ENCODE measurements around the gene SUB1.

Gene SUB1

GRCh38 chr5:32581010-32581785 lies 4.2 kb upstream of the SUB1 start:
- H3K4me3 ChIP-seq (ENCODE audit: control insufficient read depth, low read depth, low read length), result no peak overlapping the region
- no peak for DNase-seq (ENCODE audit: low read depth)
- TF ChIP-seq, protein P1, sequence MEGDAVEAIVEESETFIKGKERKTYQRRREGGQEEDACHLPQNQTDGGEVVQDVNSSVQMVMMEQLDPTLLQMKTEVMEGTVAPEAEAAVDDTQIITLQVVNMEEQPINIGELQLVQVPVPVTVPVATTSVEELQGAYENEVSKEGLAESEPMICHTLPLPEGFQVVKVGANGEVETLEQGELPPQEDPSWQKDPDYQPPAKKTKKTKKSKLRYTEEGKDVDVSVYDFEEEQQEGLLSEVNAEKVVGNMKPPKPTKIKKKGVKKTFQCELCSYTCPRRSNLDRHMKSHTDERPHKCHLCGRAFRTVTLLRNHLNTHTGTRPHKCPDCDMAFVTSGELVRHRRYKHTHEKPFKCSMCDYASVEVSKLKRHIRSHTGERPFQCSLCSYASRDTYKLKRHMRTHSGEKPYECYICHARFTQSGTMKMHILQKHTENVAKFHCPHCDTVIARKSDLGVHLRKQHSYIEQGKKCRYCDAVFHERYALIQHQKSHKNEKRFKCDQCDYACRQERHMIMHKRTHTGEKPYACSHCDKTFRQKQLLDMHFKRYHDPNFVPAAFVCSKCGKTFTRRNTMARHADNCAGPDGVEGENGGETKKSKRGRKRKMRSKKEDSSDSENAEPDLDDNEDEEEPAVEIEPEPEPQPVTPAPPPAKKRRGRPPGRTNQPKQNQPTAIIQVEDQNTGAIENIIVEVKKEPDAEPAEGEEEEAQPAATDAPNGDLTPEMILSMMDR (conservative IDR thresholded peaks at IDR 0.05; ENCODE audit: control insufficient read depth, insufficient read depth, low read depth, low read length), result no peak

DNA sequence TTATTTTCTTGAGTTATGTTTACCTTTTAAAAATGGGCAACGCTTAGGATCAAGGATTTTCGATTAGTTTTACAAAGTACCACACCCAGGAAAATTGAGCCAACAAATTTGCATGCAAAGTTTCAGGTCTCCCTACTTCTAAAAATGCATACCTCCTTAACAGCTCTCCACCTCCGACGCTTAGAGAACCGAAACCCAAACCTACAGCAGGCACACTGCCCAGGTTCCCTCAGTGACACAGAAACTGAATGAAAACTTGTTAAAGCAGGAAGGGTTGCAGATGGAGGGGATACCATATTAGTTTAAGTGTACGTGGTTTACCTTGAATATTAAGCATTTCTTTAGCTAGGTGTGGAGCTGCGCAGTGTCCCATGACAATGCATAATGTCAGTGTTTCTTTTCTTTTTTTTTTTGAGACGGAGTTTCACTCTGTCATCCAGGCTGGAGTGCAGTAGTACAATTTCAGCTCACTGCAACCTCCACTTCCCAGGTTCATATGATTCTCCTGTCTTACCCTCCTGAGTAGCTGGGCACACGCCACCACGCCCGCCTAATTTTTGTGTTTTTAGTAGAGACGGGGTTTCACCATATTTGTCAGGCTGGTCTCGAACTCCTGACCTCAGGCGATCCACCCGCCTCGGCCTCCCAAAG lies 1.6 kb upstream of the SUB1 start:
- DNase-seq (ENCODE audit: low read depth), result no peak
- TF ChIP-seq, protein P1 (conservative IDR thresholded peaks at IDR 0.05; ENCODE audit: control insufficient read depth, insufficient read depth, low read depth, low read length), result no peak
- no peak overlapping the region for H3K4me3 ChIP-seq (ENCODE audit: control insufficient read depth, low read depth, low read length)

DNA sequence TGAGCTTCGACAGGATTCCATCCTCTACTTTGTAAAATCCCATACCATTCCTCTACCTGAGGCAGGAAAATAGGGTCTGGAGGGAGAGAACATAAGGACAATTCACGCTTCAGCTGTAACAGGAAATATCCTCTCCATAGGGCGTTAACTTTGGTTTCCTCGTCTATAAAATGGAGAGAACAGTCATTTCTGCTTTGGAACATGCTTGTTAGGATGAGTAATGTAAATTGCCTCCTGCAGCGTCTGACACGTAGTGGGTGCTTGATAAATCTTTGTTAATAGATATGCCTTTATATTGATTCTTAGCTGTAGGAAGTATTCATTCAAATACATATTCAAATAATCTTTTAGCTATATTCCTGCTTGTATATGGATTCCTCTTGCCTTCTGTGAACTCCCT lies 711 bp upstream of the SUB1 start:
- no peak overlapping the region for H3K4me3 ChIP-seq (ENCODE audit: control insufficient read depth, low read depth, low read length)
- DNase-seq (ENCODE audit: low read depth), result no peak
- TF ChIP-seq, protein P1 (conservative IDR thresholded peaks at IDR 0.05; ENCODE audit: control insufficient read depth, insufficient read depth, low read depth, low read length), result no peak

DNA sequence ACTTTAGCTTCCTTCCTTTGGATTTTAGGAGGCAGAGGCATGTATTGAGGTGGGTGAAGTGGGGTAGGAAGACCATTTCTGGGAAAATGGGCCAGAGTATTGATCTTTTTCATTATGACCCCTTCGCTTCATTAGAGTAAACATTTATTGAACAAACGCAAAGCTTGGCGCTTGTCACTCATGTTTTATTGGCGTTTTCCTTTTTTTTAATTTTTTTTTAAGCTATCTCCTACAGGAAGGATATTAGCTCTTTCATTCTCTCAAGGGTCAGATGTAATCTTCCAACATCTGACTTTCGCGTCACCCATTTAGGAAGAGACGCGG lies 273 bp upstream of the SUB1 start:
- TF ChIP-seq, protein P1 (conservative IDR thresholded peaks at IDR 0.05; ENCODE audit: control insufficient read depth, insufficient read depth, low read depth, low read length), result no peak
- no peak overlapping the region for H3K4me3 ChIP-seq (ENCODE audit: control insufficient read depth, low read depth, low read length)
- DNase-seq (ENCODE audit: low read depth), result no peak

GRCh38 chr5:32586276-32586599 lies 881 bp downstream of the SUB1 start:
- TF ChIP-seq, protein P1 (conservative IDR thresholded peaks at IDR 0.05; ENCODE audit: control insufficient read depth, insufficient read depth, low read depth, low read length), result no peak
- H3K4me3 ChIP-seq (ENCODE audit: control insufficient read depth, low read depth, low read length), result peak overlapping the region; percentile 88
- no peak for DNase-seq (ENCODE audit: low read depth)

DNA sequence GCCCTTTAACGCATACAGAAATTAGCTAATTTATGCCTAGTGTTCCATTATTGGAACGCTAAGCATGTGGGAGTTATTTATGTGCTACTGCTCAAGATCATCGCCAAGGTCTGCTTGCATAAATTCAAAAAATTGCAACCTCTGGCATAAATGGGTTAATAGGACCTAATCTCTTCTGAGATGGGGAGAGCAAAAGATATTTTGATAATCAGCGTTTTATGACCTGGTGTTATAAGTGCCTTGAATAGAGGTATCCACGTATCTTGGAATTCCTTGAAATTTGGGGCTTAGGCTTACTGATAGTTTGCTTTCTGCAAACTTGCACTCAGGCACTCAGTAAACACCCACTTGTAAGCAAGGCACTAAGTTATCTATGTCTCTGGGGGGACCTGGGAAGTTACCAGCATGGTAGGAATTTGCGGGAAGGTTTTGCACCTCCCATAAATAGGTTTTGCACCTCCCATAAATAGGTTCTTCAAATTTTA lies 1.8 kb downstream of the SUB1 start:
- no peak for DNase-seq (ENCODE audit: low read depth)
- H3K4me3 ChIP-seq (ENCODE audit: control insufficient read depth, low read depth, low read length), result peak overlapping the region; percentile 88
- TF ChIP-seq, protein P1 (conservative IDR thresholded peaks at IDR 0.05; ENCODE audit: control insufficient read depth, insufficient read depth, low read depth, low read length), result no peak

Measured in fibroblast of mammary gland (primary cell).